ENCODE measurements around the gene MOV10L1.
"Not testable (repeated sequence)": the region's sequence is repeated elsewhere in the genome, so short reads cannot be mapped to it uniquely, and the experiment has no call there.

The MOV10L1 gene

GRCh38 chr22:50078761-50079160, 11.0 kb upstream of the MOV10L1 start:
- no peak for DNase-seq

DNA sequence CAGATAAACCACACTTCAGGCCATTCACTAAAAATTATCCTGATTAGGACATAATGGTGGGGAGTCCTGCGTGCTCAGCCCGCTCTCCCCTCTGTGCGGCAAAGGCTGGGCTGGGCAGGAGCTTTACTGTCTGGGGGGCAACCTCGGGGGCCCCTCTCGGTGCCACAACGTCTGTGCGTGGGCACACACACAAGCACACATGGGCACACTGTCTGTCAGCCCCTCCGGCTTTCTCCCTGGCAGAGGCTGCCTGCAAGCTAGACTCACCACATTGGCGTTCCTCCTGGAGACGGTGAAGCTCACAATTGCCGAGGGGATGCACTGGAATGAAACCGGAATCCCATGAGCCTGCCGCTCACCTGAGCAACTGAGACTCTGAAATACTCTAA, 9.7 kb upstream of the MOV10L1 start:
- DNase-seq = no peak

GRCh38 chr22:50081426-50082196, 8.2 kb upstream of the MOV10L1 start:
- DNase-seq = no peak

DNA sequence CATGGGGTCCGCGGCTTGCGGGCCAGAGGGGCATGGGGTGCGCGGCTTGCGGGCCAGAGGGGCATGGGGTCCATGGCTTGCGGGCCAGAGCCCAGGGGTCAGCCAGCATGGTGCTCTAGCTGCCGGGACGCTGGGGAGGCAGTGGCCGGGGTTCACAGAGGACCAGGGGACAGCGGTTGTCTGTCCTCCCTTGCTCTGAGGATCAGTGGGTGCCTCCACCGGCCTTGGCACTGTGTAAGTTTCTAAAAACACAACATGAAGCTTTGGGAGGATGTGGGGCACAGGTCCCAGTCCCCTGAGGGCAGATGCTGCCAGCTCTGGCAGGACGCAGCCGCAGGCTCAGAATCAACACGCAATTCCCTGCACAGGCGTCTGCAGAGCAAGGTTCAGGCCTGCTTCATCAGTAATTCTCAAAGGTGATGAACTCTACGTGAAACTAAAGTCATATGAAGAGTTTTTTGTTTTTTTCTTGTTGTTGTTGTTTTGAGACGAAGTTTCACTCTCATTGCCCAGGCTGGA, 7.5 kb upstream of the MOV10L1 start:
- no peak for DNase-seq

DNA sequence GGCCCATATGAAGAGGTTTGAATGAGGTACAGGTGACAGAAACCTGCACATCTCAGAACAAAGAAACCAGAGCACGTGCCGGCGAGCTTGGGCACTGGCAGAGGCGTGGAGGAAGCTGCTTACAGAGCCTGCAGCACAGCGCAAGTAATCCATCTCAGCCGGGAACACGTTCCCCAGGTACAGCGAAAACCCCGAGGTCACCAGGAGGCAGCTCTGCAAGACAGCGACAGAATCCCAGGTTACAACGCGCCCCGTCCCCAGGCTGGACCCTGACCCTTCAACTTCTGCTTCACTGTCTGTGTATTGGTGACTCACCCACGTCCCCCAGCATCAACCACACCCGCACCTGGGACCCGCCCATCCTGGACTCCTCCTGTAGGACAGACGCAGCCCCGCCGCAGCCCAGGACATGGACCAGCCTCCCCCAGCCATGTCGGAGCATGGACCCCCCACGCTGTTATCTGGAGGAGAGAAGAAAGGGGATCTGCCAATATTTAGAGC, 6.8 kb upstream of the MOV10L1 start:
- DNase-seq = no peak

DNA sequence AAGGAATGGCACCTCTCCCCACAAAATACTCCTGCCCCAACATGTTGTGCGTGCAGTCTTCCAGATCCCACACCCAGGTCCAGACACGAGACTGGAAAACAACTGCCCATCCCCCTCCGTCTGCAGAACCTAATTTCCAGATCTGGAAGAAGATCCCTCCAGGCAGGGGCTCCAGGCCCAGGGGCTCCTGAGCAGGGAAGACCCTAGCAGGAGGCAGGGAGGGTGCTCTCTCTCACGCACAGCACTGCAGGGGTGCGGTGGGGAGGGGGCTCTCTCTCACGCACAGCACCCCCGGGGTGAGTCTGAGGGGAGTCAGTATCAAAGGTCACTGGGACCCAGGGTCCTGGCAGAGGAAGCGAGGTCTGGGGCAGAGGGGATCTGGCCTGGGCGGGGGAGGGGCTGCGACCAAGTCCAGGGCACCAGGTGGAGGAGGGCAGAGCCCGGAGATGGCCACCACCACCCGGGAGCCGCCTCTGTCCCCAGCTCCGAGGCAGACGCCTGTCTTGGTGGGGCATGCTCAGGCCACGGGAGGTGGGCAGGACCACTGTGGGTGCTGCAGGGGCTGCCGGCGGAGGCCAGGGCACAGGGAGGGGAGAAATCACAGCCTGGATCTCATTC, 6.2 kb upstream of the MOV10L1 start:
- DNase-seq = no peak

GRCh38 chr22:50084080-50084477, 5.7 kb upstream of the MOV10L1 start:
- no peak for DNase-seq

- DNase-seq = no peak
These were observed 5.2 kb upstream of the MOV10L1 start for GRCh38 chr22:50084614-50085021.

DNA sequence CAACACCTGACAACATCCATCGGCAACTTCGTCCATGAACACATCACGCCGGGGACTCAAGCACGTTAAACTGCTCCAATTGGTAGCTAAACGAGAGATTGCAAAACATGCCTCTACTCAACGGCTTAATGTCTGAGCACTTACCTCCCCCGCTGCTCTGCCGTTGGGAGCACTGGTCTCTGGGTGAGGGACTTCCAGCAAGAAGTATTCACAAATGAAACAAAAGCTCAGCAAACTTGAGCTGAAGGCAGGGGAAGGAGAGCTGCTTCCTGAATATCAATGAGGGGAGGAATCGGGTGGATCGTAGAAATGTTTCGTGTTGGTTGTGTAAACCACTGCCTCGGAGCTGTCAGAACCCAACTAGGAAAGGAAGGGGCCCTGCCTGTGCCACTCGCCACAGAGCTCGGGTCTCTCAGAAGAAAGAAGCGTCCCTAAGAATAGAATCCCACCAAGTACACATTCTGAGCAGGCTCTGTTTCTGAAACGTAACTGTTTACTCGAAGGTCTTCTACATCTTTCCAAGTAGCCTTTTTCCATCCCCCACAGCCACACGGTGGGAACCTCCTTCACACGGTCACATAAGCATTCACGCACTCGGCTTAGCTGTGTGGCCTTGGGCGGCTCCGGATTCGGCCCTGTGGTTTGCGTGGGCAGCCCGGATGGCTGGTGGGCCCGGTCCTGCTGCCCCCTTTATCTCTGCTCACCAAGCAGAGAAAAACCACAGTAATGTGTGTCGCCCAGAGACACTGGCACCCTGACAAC, 4.4 kb upstream of the MOV10L1 start, which contains the start of gene MLC1:
MLC1 (minus strand) TSS at position 216 of the 762 bp plus-strand sequence. CDS start 524 bp downstream, outside the sequence.
- DNase-seq = peak; percentile 34 to 47

DNA sequence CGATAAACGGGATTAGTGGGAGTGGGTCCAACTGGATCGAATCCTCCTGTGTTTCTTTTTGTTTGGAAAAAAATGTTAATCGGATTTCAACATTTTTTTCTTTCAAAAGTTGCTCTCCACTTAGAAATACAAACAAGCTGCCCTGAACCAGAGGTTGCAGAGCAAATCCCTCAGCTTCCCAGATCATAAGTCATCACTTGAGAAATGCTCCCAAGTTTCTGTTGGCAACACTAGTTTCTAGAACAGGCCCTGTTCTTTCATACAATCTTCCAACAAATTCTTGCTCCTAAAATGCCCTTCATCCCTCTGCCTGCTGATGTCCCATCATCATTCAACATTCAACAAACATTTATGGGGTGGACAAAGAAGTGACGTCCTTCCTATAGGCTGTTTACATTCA, 3.3 kb upstream of the MOV10L1 start:
- DNase-seq = no peak

DNA sequence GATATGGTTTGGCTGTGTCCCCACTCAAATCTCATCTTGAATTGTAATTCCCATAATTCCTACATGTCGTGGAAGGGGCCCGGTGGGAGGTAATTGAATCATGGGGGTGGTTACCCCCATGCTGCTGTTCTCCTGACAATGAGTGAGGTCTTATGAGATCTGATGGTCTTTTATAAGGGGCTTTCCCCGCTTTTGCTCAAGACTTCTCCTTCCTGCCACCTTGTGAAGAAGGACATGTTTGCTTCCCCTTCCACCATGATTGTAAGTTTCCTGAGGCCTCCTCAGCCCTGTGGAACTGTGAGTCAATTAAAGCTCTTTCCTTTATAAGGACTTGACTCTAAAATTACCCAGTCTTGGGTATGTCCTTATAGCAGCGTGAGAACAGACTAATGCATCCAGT, 2.8 kb upstream of the MOV10L1 start:
- DNase-seq = not testable (repeated sequence)

DNA sequence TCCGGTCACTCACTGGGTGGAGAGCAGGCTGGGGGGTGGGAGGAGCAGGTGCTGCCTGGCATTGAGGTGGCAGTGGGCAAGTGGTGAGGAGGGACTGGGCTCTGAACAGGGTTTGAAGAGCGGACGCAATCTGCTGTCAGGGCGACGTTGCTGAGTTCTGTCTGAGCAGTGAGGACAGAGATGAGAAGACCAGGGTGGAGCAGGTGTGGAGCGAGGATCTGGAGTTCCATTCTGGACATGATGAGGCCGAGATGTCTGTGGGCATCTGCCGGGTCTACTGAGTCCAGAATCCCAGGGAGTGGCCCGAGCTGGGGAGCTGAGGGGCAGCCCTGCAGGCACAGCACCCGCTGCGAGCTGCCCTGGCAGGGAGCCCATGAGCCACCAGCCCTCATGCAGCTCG, 2.2 kb upstream of the MOV10L1 start:
- no peak for DNase-seq

DNA sequence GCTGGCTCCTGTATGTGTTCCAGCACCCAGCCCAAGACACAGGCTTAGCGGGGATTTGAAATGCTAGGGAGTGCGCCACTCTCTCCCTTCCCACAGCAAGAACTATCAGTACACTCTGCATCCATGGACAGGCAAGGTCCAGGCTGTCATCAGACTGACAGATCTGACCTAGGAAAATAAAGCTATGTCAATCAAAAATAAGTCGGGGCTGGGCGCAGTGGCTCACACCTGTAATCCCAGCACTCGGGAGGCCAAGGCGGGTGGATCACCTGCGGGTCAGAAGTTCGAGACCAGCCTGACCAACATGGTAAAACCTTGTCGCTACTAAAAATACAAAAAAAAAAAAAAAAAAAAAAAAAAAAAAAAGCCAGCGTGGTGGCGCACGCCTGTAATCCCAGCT, 1.7 kb upstream of the MOV10L1 start:
- no peak for DNase-seq

DNA sequence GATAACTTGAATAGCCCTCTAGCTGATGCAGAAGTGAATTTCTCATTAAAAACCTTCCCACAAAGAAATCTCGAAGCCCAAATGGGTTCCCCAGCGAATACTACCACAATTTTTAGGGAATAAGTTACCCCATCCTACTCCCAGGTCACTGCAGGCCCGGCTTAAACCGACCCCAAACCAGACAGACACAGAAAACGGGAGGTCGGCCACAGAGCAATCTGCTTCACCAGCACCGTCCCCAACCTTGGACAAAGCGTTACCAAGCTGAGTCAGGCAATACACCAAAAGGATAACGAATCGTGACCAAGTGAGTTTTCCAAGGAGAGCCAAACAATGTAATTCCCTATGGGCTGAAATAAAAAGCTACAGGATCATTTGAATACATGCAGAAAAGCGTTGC, 575 bp upstream of the MOV10L1 start:
- no peak for DNase-seq

DNA sequence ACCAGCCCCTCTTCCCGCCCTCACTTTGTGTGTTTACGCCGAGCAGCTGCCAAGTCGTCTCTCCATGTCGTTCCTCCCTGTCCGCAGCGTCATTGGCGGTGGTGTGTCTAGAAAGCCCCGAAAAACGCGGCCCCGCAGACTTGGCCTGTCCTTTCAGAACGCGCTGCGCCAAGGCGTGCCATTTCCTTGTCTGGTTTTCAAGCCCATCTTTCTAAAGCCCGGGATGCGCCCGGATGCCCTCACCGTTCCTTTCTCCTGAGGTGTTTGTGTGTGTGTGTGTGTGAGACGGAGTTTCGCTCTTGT, 557 bp downstream of the MOV10L1 start:
- DNase-seq = no peak

DNA sequence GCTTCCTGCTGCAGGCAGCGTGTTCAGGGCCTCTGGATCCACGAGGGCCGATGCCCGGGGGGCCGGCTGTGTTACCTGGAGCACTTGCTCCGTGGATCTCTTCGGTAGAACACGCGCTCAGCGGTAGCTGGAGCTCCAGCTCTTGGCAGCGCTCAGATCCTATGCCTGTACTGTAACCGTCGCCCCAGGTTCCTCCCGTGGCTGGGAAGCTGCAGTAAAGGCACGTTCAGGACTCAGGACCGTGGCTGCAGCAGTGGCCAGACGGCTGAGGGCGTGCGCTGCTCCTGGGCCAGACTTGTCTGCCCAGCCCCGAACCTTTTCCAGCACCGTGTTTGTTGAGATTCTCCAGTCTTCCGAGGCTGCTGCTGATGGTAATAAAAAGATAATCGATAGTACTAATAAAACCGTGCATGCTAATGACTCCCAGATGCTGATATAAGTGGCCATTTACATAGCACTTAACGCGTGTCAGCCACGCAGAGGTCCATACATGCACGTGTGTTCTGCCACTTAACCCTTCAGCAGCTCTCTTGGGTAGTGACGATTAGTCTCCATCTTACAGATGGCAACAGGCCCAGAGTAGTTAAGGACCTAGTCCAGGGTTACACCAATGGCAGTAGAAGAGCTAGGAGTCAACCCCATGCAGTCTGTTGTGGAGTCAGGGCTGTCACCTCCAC, 1.4 kb downstream of the MOV10L1 start:
- no peak for DNase-seq

DNA sequence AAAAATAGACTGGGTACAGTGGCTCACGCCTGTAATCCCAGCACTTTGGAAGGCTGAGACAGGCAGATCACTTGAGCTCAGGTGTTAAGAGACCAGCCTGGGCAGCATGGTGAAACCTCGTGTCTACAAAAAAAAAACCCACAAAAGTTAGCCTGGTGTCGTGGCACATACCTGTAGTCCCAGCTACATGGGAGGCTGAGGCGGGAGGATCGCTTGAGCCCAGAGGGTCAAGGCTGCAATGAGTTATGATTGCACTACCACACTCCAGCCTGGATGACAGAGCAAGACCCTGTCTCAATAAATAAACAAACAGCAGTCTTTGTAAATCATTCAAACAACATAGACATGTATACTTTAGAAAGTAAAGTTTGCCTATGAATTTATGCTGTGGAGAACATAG, 2.5 kb downstream of the MOV10L1 start:
- no peak for DNase-seq

GRCh38 chr22:50098052-50098451, 8.2 kb downstream of the MOV10L1 start:
- DNase-seq = no peak

DNA sequence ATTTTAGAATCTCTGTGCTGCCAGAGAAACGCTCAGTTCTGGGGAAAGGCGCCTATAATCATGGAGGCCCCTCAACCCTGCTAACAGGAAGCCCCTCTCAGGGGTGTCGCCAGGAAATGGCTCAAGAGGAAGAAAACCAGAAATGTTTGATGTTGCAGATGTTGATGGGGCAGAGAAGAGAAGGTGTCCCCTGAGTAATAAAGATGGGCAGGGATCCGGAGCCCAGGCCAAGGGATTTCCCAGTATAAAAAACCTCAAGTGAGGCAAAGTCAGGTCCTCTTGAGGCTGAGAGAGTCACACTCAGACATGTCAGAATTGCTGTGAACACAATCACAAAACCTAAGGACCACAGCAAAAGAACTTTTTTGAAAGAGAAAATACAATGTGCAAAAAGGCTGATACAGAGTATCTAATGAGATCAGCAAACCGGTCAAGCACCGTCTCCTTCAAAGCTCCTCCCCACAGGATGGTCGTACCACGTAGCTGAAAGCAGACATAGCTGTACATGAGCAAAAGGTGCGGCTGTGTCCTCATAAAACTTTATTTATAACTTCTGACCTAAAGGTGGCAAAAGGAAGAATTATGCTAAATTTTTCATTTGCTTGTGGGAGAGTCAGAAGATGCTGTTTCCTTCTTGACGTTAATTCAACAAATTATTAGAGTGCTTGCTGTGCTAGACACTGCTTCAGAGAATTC, 12.2 kb downstream of the MOV10L1 start:
- DNase-seq = no peak

DNA sequence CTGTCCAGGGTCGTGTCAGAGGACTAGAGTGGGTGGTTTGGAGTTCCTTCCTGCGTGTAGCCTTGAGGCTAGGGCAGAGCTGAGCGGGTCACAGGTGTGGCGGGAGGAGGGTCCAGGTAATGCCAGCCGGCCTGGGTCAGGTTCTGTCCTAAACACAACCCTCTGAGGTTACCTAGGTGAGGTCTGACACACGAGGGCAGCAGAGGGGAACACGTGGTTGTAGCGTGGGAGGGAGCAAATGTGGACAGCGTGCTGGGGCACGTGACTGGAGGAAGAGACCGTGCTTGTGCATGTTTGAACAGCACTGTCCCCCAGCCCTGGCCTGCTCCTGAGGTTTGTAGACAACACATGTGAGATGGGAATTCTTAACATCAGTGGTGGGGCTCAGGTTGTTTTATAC, 13.1 kb downstream of the MOV10L1 start:
- peak; percentile 13 to 43 for DNase-seq

- DNase-seq = no peak
These were observed 14.3 kb downstream of the MOV10L1 start for GRCh38 chr22:50104141-50104544.

Measured in inflammatory macrophage (primary cell).